GM12864 (cell line): Measurements from ENCODE around the gene KLF13.

Source experiments
- DNase-seq: peaks from one replicate; pipeline ENCODE4 v3.0.0-alpha.2; 2011; ENCODE audit warnings: low read depth
- H3K4me3 ChIP-seq: 2 replicates; pipeline ENCODE4 v1.5.1; 2011; ENCODE audit warnings: mild to moderate bottlenecking, low read depth, low read length, control low read depth
- CTCF ChIP-seq: IDR thresholded peaks from 2 replicates; pipeline ENCODE4 v1.5.1; 2011; ENCODE audit warnings: low read depth, mild to moderate bottlenecking, moderate library complexity, low read length, control low read depth, inconsistent platforms; ENCODE audit errors: missing control alignments

KLF13 gene

DNA sequence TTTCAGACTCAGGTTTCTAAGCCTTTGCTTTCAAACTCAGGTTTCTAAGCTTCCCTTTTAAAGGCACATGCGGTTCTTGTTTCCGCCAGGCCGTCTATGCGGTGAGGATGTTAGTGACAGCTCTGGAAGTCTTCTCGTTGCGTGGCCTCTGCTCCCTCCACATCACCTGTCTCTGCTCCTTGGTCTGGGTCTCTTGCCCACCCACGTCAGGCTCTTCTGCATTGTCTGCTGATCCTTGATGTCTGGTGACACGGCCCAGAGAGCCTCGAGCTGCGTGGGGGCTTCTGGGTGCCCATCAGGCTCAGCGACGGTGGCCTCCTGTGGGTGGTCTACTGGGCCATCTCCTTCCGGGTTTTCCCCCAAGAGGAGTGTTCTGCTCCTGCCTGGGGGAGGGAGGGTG, 30.5 kb downstream of the KLF13 start:
- no peak for TF ChIP-seq CTCF
- no peak overlapping the region for H3K4me3 ChIP-seq
- no peak for DNase-seq

- no peak for DNase-seq
- TF ChIP-seq CTCF: no peak
- no peak overlapping the region for H3K4me3 ChIP-seq
Observed at GRCh38 chr15:31358163-31358562, 31.5 kb downstream of the KLF13 start.

- TF ChIP-seq CTCF: no peak
- no peak overlapping the region for H3K4me3 ChIP-seq
- DNase-seq: no peak
Observed at GRCh38 chr15:31358957-31359701, 32.5 kb downstream of the KLF13 start.

- DNase-seq: no peak
- no peak overlapping the region for H3K4me3 ChIP-seq
- TF ChIP-seq CTCF: no peak
Observed at GRCh38 chr15:31359702-31360111, 33.1 kb downstream of the KLF13 start.

DNA sequence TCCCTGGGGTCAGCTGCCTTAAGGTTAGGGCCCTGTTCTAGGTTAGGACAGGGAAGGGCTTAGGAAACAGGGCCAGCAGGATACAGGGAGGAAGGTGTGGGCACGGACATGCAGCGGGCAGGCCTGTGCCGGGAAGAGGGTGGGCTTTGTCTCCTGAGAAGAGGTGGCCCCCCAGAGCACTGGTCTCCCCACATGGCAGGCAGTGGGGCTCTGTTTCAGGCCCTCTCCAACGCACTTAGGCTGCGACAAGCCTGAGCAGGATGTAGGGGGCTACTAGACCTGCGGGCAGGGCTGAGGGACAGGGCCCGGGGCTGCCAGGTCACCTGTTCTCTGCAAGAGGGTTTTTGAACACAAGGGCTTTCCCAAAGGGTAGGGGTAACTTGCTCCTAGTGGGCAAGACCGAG, 33.5 kb downstream of the KLF13 start:
- DNase-seq: no peak
- peak overlapping the region; percentile 36 for H3K4me3 ChIP-seq
- TF ChIP-seq CTCF: no peak

DNA sequence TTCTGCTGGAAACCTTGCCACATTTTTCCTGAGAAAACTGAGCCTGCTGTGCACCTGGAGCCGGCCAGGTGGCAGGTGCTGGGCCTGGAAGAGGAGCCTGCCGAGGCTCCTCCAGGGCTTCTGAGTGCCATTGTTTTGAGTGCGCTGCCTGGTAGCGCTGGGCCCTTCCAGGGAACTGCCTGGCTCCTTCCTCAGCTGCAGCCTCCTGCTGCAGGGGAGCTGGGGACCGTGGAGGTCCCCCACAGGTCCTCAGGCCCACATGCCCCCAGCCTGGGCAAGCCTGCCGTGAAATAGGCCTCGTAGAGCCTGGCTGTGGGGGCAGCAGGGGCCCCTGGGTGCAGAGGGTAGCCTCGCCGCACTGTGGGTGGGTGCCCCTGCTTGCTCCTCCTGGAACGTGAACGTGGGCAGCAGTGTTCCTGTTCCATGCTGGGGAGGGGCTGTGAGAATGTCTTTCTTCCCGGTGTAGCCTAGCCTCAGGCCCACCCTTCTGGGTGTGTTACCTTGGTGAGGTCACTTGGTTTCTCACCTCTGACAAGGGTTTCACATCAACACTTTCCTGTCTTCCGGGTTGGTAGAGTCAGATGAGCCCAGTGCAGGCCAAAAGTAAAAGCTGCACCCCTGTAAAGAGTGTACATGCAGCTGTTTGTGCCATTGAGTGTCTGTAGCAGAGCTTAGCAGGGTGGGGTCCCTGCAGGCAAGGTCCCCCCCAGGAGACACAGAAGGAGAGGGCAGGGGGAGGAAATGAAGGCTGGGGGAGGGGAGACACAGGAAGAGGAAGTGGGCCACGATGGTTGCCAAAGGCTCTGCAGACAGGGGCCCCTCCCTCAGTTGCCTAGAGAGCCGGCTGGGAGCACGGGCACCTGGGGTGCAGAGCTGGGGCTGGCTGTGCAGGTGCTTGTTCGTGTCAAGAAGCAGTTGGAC, 34.5 kb downstream of the KLF13 start:
- TF ChIP-seq CTCF: no peak
- peak overlapping the region; percentile 36 for H3K4me3 ChIP-seq
- peak; percentile 70 for DNase-seq
